Neuron (in vitro differentiated cells): ENCODE measurements around the gene RRP8.

Experiments used
- H2AFZ ChIP-seq: one replicate; pipeline ENCODE4 v1.6.1; 2013; ENCODE audit warnings: low read depth, mild to moderate bottlenecking, inconsistent platforms, low read length, moderate library complexity
- H3K27me3 ChIP-seq: one replicate; pipeline ENCODE4 v1.6.1; 2013; ENCODE audit warnings: low read length; ENCODE audit not compliant: insufficient read depth
- H3K36me3 ChIP-seq: one replicate; pipeline ENCODE4 v1.6.1; 2013; ENCODE audit warnings: low read length; ENCODE audit not compliant: insufficient read depth
- H3K4me1 ChIP-seq: one replicate; pipeline ENCODE4 v1.6.1; 2013; ENCODE audit warnings: low read length; ENCODE audit not compliant: insufficient read depth
- H3K4me3 ChIP-seq: 2 replicates; pipeline ENCODE4 v1.5.1; 2013; ENCODE audit warnings: mild to moderate bottlenecking, low read length, moderate library complexity
- H3K9me3 ChIP-seq: one replicate; pipeline ENCODE4 v1.6.1; 2013; ENCODE audit warnings: low read length

Gene RRP8

GRCh38 chr11:6640036-6640984 is 36.9 kb upstream of the RRP8 start:
- Histone ChIP-seq H3K4me3 (no peak overlapping the region), H3K9me3 (no peaks in the 10 kb centered on the region), H3K4me1 (peaks cover 5% of the 10 kb centered on the region), H3K36me3 (peaks cover 36% of the 10 kb centered on the region), H2AFZ (no peak overlapping the region), H3K27me3 (no peaks in the 10 kb centered on the region)

- Histone ChIP-seq H3K4me3 (no peak overlapping the region), H3K27me3 (no peaks in the 10 kb centered on the region), H3K36me3 (peaks cover 46% of the 10 kb centered on the region), H2AFZ (no peak overlapping the region), H3K9me3 (no peaks in the 10 kb centered on the region), H3K4me1 (peaks cover 5% of the 10 kb centered on the region)
These were observed 35.0 kb upstream of the RRP8 start for GRCh38 chr11:6638429-6638828.

GRCh38 chr11:6637871-6638270 is 34.5 kb upstream of the RRP8 start:
- no peaks in the 10 kb centered on the region for H3K27me3 ChIP-seq
- H3K9me3 ChIP-seq = no peaks in the 10 kb centered on the region
- H3K36me3 ChIP-seq = peaks cover 52% of the 10 kb centered on the region
- H2AFZ ChIP-seq = no peak overlapping the region
- no peak overlapping the region for H3K4me3 ChIP-seq
- peaks cover 5% of the 10 kb centered on the region for H3K4me1 ChIP-seq

- no peaks in the 10 kb centered on the region for H3K27me3 ChIP-seq
- no peaks in the 10 kb centered on the region for H3K9me3 ChIP-seq
- H3K4me3 ChIP-seq = no peak overlapping the region
- H3K4me1 ChIP-seq = peaks cover 5% of the 10 kb centered on the region
- no peak overlapping the region for H2AFZ ChIP-seq
- H3K36me3 ChIP-seq = peaks cover 63% of the 10 kb centered on the region
These were observed 33.1 kb upstream of the RRP8 start for GRCh38 chr11:6636480-6636879.

- Histone ChIP-seq H2AFZ (no peak overlapping the region), H3K27me3 (no peaks in the 10 kb centered on the region), H3K36me3 (peaks cover 63% of the 10 kb centered on the region), H3K9me3 (no peaks in the 10 kb centered on the region), H3K4me3 (no peak overlapping the region), H3K4me1 (peaks cover 5% of the 10 kb centered on the region)
These were observed 31.9 kb upstream of the RRP8 start for GRCh38 chr11:6635082-6635932.

- no peaks in the 10 kb centered on the region for H3K9me3 ChIP-seq
- H3K27me3 ChIP-seq = no peaks in the 10 kb centered on the region
- no peak overlapping the region for H3K4me3 ChIP-seq
- H2AFZ ChIP-seq = no peak overlapping the region
- H3K4me1 ChIP-seq = peaks cover 5% of the 10 kb centered on the region
- H3K36me3 ChIP-seq = peaks cover 62% of the 10 kb centered on the region
These were observed 31.1 kb upstream of the RRP8 start for GRCh38 chr11:6634534-6634933.

GRCh38 chr11:6633422-6634408 is 30.3 kb upstream of the RRP8 start:
- Histone ChIP-seq H3K27me3 (no peaks in the 10 kb centered on the region), H3K36me3 (peaks cover 66% of the 10 kb centered on the region), H3K4me1 (peaks cover 5% of the 10 kb centered on the region), H3K9me3 (no peaks in the 10 kb centered on the region), H2AFZ (no peak overlapping the region), H3K4me3 (no peak overlapping the region)

GRCh38 chr11:6632116-6633073 is 29.0 kb upstream of the RRP8 start:
- H3K27me3 ChIP-seq = no peaks in the 10 kb centered on the region
- H2AFZ ChIP-seq = no peak overlapping the region
- H3K4me1 ChIP-seq = peaks cover 5% of the 10 kb centered on the region
- H3K9me3 ChIP-seq = no peaks in the 10 kb centered on the region
- peaks cover 68% of the 10 kb centered on the region for H3K36me3 ChIP-seq
- no peak overlapping the region for H3K4me3 ChIP-seq

- Histone ChIP-seq H3K4me3 (no peak overlapping the region), H3K4me1 (peaks cover 5% of the 10 kb centered on the region), H3K36me3 (peaks cover 77% of the 10 kb centered on the region), H3K27me3 (no peaks in the 10 kb centered on the region), H3K9me3 (no peaks in the 10 kb centered on the region), H2AFZ (no peak overlapping the region)
These were observed 28.0 kb upstream of the RRP8 start for GRCh38 chr11:6631361-6631890.

GRCh38 chr11:6630632-6631291 is 27.3 kb upstream of the RRP8 start:
- H2AFZ ChIP-seq = no peak overlapping the region
- no peak overlapping the region for H3K4me3 ChIP-seq
- H3K9me3 ChIP-seq = no peaks in the 10 kb centered on the region
- peaks cover 3% of the 10 kb centered on the region for H3K4me1 ChIP-seq
- peaks cover 84% of the 10 kb centered on the region for H3K36me3 ChIP-seq
- H3K27me3 ChIP-seq = no peaks in the 10 kb centered on the region

- H3K27me3 ChIP-seq = no peaks in the 10 kb centered on the region
- no peaks in the 10 kb centered on the region for H3K4me1 ChIP-seq
- H2AFZ ChIP-seq = no peak overlapping the region
- H3K9me3 ChIP-seq = no peaks in the 10 kb centered on the region
- no peak overlapping the region for H3K4me3 ChIP-seq
- peaks cover 91% of the 10 kb centered on the region for H3K36me3 ChIP-seq
These were observed 26.6 kb upstream of the RRP8 start for GRCh38 chr11:6629892-6630631.
